Esophagus (tissue), 2 donors: ENCODE results near the gene MYOM1. TPM values are rescaled to one million over a fixed set of nuclear protein-coding genes. Genes with fewer than 3 reads are reported as not detected.
"Not testable (repeated sequence)": the region's sequence is repeated elsewhere in the genome, so short reads cannot be mapped to it uniquely, and the experiment has no call there.

Source experiments
- H3K27ac ChIP-seq, 2 donors: one replicate each; pipeline ENCODE4 v1.5.1; 2013; ENCODE audit warnings: low read depth in 2 of 2, mild to moderate bottlenecking in 2 of 2, inconsistent platforms in 1 of 2, low read length in 1 of 2, moderate library complexity in 1 of 2
- H3K27me3 ChIP-seq, 2 donors: one replicate each; pipeline ENCODE4 v1.6.1; 2013; ENCODE audit warnings: low read length in 2 of 2, control low read depth in 1 of 2, mild to moderate bottlenecking in 1 of 2; ENCODE audit not compliant: insufficient read depth in 2 of 2, control insufficient read depth in 1 of 2
- H3K36me3 ChIP-seq, 2 donors: one replicate each; pipeline ENCODE4 v1.6.1; 2013; ENCODE audit warnings: low read length in 1 of 2; ENCODE audit not compliant: control insufficient read depth in 2 of 2, insufficient read depth in 2 of 2
- H3K4me1 ChIP-seq, 2 donors: one replicate each; pipeline ENCODE4 v1.6.1; 2013; ENCODE audit warnings: low read length in 1 of 2; ENCODE audit not compliant: control insufficient read depth in 2 of 2, insufficient read depth in 2 of 2
- H3K4me3 ChIP-seq, 2 donors: one replicate each; pipeline ENCODE4 v1.5.1; 2013; ENCODE audit warnings: low read length in 2 of 2, mild to moderate bottlenecking in 2 of 2, low read depth in 1 of 2, moderate library complexity in 1 of 2
- H3K9me3 ChIP-seq, 2 donors: one replicate each; pipeline ENCODE4 v1.6.1; 2013; ENCODE audit warnings: mild to moderate bottlenecking in 2 of 2, low read depth in 1 of 2, low read length in 1 of 2, moderate library complexity in 1 of 2; ENCODE audit not compliant: control insufficient read depth in 2 of 2, insufficient read depth in 1 of 2
- WGBS, 2 donors: extraction: QIAGEN DNeasy Blood & Tissue Kit; methylation state at CpG; one replicate each; pipeline ENCODE4 v1.1.7; 2013; 5-methylcytosine and 5-hydroxymethylcytosine counted together
- polyA plus RNA-seq, 2 donors: library from polyadenylated mRNA; stranded (reverse); fragments of 200-250 nt; gene quantifications; one replicate each; pipeline ENCODE4 v1.2.3, GENCODE V29; 2013
- donor health status: healthy with polysubstance abuse.
- donor health status: Bipolar disorder and iron deficiency.

Gene MYOM1
- polyA plus RNA-seq, 2 donors = 1.6 to 1.7 TPM

GRCh38 chr18:3086871-3087270 lies 132.9 kb downstream of the MYOM1 start:
- Histone ChIP-seq H3K36me3 (no peaks in the 10 kb centered on the region), H3K27ac (no peak overlapping the region), H3K9me3 (no peaks in the 10 kb centered on the region), H3K4me3 (no peak overlapping the region), H3K27me3 (no peaks in the 10 kb centered on the region), H3K4me1 (no peaks in the 10 kb centered on the region)
- WGBS, 2 donors = 78 to 82% methylated on average over 4 of the region's 4 CpGs

- Histone ChIP-seq H3K9me3 (no peaks in the 10 kb centered on the region), H3K27me3 (no peaks in the 10 kb centered on the region), H3K4me3 (no peak overlapping the region), H3K36me3 (no peaks in the 10 kb centered on the region), H3K27ac (no peak overlapping the region), H3K4me1 (no peaks in the 10 kb centered on the region)
- WGBS, 2 donors = 76 to 81% methylated on average over 1 of the region's 1 CpG
Measured at GRCh38 chr18:3085612-3086011, 134.2 kb downstream of the MYOM1 start.

- no peaks in the 10 kb centered on the region for H3K4me1 ChIP-seq
- H3K27ac ChIP-seq = no peak overlapping the region
- no peaks in the 10 kb centered on the region for H3K36me3 ChIP-seq
- 66 to 80% methylated on average over 3 of the region's 3 CpGs for WGBS, 2 donors
- H3K9me3 ChIP-seq = no peaks in the 10 kb centered on the region
- no peaks in the 10 kb centered on the region for H3K27me3 ChIP-seq
- no peak overlapping the region for H3K4me3 ChIP-seq
Measured at GRCh38 chr18:3084206-3084605, 135.6 kb downstream of the MYOM1 start.

- Histone ChIP-seq H3K27ac (no peak overlapping the region), H3K36me3 (no peaks in the 10 kb centered on the region), H3K4me1 (no peaks in the 10 kb centered on the region), H3K4me3 (no peak overlapping the region), H3K9me3 (no peaks in the 10 kb centered on the region), H3K27me3 (no peaks in the 10 kb centered on the region)
- WGBS, 2 donors = 55 to 57% methylated on average over 3 of the region's 3 CpGs
Measured at GRCh38 chr18:3083766-3084165, 136.0 kb downstream of the MYOM1 start.

GRCh38 chr18:3081584-3081991 lies 138.2 kb downstream of the MYOM1 start:
- H3K9me3 ChIP-seq = no peaks in the 10 kb centered on the region
- H3K4me1 ChIP-seq = no peaks in the 10 kb centered on the region
- H3K36me3 ChIP-seq = no peaks in the 10 kb centered on the region
- H3K27me3 ChIP-seq = no peaks in the 10 kb centered on the region
- 54 to 59% methylated on average over 3 of the region's 3 CpGs for WGBS, 2 donors
- H3K4me3 ChIP-seq = no peak overlapping the region
- H3K27ac ChIP-seq = no peak overlapping the region

GRCh38 chr18:3079653-3080052 lies 140.1 kb downstream of the MYOM1 start:
- H3K36me3 ChIP-seq = no peaks in the 10 kb centered on the region
- H3K4me1 ChIP-seq = no peaks in the 10 kb centered on the region
- no peak overlapping the region for H3K4me3 ChIP-seq
- 86 to 88% methylated on average over 4 of the region's 4 CpGs for WGBS, 2 donors
- no peaks in the 10 kb centered on the region for H3K27me3 ChIP-seq
- H3K27ac ChIP-seq = no peak overlapping the region
- H3K9me3 ChIP-seq = no peaks in the 10 kb centered on the region

GRCh38 chr18:3075491-3075890 lies 144.3 kb downstream of the MYOM1 start:
- Histone ChIP-seq H3K27me3 (no peaks in the 10 kb centered on the region), H3K9me3 (no peaks in the 10 kb centered on the region), H3K4me3 (no peak overlapping the region), H3K27ac (no peak overlapping the region), H3K36me3 (no peaks in the 10 kb centered on the region), H3K4me1 (no peaks in the 10 kb centered on the region)
- WGBS, 2 donors = 61 to 65% methylated on average over 9 of the region's 9 CpGs

GRCh38 chr18:3074087-3074486 lies 145.7 kb downstream of the MYOM1 start:
- no peaks in the 10 kb centered on the region for H3K27me3 ChIP-seq

GRCh38 chr18:3073353-3073752 lies 146.4 kb downstream of the MYOM1 start:
- WGBS, 2 donors = 90 to 94% methylated on average over 3 of the region's 3 CpGs

More at GRCh38 chr18:3074087-3074486, 145.7 kb downstream of the MYOM1 start:
- Histone ChIP-seq H3K36me3 (no peaks in the 10 kb centered on the region), H3K27ac (no peak overlapping the region), H3K4me1 (no peaks in the 10 kb centered on the region), H3K4me3 (no peak overlapping the region), H3K9me3 (no peaks in the 10 kb centered on the region)

GRCh38 chr18:3071676-3072075 lies 148.1 kb downstream of the MYOM1 start:
- no peak overlapping the region for H3K4me3 ChIP-seq
- H3K4me1 ChIP-seq = no peaks in the 10 kb centered on the region
- H3K27ac ChIP-seq = no peak overlapping the region
- H3K36me3 ChIP-seq = no peaks in the 10 kb centered on the region
- 89 to 92% methylated on average over 5 of the region's 5 CpGs for WGBS, 2 donors
- no peaks in the 10 kb centered on the region for H3K9me3 ChIP-seq
- H3K27me3 ChIP-seq = no peaks in the 10 kb centered on the region

More at GRCh38 chr18:3073353-3073752, 146.4 kb downstream of the MYOM1 start:
- not testable (repeated sequence) for H3K27ac ChIP-seq, H3K4me3 ChIP-seq, H3K4me1 ChIP-seq, H3K36me3 ChIP-seq, H3K27me3 ChIP-seq, H3K9me3 ChIP-seq
